T follicular helper cell (primary cell): ENCODE results near the gene HMCN1.
"Not testable (repeated sequence)": the region's sequence is repeated elsewhere in the genome, so short reads cannot be mapped to it uniquely, and the experiment has no call there.

Source experiments
- DNase-seq: peaks from one replicate; pipeline ENCODE4 v3.0.0-alpha.2; 2020; ENCODE audit warnings: low read depth

HMCN1 gene

GRCh38 chr1:186152620-186153239 is 418.5 kb downstream of the HMCN1 start:
- DNase-seq: no peak

DNA sequence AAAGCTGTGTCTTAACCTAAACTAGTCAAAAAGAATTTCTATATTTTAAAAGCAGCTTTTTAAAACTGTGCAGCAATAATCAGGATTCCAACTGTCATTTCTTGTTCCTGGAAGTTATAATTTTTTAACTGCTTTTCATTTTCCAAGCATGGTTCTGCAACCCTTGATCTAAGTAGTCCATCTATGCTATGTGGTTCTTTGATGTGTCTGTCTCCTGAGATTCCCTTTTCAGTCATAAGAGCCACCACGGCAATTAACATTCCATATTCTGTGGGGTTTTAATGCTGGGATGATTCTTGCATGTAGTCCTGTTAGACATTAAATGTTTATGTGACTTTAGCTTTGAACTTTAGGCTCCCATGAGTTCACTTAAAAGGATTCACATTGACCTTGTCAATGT is 420.5 kb downstream of the HMCN1 start:
- no peak for DNase-seq

DNA sequence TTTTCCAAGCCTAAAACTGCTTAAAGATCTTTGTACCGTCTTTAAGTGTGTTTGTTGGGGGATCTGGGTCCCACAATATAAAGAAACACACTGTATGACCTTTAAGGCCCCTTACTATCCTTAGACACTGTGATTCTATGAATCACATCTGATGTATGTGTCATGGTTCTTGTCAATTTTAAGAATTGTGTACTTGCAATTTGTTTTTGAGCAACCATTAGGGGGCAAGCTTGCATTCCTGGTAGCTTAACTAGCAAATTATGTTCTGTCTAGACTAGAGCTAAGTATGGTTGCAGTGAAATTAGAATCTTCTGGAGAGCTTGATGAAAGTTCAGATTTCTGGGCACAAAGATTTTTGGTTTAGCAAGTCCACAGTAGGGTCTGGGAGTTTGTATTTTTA is 421.4 kb downstream of the HMCN1 start:
- no peak for DNase-seq

DNA sequence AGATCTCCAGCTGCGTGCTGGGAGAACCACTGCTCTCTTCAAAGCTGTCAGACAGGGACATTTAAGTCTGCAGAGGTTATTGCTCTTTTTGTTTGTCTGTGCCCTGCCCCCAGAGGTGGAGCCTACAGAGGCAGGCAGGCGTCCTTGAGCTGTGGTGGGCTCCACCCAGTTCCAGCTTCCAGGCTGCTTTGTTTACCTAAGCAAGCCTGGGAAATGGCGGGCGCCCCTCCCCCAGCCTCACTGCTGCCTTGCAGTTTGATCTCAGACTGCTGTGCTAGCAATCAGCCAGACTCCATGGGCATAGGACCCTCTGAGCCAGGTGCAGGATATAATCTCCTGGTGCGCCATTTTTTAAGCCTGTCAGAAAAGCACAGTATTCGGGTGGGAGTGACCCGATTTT is 428.7 kb downstream of the HMCN1 start:
- DNase-seq: not testable (repeated sequence)

DNA sequence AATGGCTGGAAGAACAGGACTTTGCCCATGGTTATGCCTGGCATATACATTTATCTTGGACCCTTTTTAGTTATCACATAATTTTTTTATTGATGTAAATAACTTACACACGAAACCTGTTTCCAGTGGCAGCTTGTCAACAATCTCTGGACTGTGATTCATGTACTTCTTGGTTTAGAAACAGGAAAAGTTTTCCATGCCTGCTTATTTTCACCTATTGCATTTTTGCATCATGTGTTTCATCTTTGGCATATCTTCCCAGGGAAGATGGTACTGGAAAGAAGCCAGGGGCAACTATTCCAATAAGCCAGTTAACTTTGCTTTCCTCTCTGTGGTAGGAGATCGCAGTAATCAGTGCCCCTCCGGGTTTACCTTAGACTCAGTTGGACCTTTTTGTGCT is 430.6 kb downstream of the HMCN1 start:
- DNase-seq: no peak

- no peak for DNase-seq
Observed at GRCh38 chr1:186165303-186165702, 431.1 kb downstream of the HMCN1 start.

- DNase-seq: no peak
Observed at GRCh38 chr1:186167096-186167668, 433.0 kb downstream of the HMCN1 start.

- no peak for DNase-seq
Observed at GRCh38 chr1:186175588-186175987, 441.4 kb downstream of the HMCN1 start.

DNA sequence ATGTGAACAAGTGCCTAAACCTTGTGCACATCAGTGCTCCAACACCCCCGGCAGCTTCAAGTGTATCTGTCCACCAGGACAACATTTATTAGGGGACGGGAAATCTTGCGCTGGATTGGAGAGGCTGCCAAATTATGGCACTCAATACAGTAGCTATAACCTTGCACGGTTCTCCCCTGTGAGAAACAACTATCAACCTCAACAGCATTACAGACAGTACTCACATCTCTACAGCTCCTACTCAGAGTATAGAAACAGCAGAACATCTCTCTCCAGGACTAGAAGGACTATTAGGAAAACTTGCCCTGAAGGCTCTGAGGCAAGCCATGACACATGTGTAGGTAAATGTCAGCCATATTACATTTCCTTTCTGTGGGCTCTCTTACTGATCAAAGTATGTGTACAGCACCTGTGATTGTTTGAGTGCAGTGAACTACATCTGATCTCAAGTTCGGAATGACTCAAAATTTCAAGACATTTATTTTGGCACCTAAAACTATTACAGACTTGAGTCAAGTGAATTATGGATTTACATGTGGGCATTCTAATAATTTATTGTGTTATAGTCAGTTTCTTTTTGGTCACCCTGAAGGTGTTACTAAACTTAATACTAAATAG is 444.3 kb downstream of the HMCN1 start:
- DNase-seq: no peak

DNA sequence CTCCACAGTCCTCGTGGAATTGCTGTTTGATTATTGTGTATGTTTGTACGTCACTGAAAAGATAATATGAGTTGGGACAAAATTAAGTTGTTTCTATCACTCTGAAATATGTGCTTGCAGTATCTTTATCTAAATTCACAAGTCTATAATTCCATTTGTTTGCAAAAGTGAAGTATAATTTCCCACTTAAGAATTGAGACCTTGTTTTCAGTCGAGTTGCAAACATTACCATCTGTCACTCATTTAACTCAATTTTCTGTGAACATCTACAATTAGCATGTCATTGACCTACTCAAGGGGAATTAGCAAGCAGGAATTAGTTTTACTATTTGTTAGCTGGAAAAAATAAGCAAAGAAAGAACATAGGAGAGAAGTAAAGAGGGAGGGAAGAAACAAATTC is 445.0 kb downstream of the HMCN1 start:
- DNase-seq: no peak

DNA sequence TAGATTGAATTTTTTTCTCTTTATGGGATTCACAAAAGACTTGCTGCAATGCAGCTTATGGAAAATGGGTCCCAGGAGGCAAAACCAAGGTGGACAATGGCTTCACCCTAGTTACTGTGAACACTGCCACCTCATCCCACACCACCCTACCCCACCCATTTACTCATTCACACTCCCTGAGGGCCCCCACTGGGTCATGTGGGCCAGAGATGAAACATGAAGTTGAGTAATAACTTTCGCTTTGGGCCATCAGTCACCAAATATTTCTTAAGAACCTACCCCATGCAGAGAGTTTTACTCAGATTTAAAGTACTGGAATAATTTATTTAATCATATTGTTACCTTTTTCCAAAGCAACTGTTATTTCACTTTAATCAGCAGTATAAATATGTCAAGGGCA is 449.0 kb downstream of the HMCN1 start:
- no peak for DNase-seq

DNA sequence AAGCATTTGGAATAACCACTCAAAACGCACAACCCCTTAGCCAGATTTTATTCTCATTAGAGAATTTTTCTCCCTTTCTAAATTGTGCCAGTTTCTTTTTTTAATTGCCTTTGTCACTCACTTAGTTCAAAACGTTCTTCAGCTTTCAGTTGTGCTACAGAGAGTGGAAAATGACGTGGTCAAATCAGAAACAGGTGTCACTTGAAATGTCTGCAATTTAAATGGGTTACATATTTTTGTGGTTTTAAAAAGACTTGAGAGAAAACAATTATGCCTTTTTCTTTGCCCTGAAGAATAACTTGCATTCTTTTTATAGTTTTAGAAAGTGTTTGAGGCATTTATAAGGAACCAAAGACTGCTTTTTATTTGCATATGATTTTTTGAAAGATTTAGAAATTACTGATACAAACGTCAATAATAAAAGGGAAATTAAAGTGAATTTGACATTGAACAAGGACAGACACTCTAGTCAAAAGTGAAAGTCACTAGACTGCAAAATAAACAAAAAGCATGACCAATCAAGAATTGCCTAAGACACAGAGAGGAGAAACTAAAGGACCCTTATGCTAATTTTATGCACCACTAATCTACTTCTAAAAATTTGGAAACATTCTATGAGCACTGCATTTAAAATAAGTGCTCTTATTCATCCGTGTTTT is 449.9 kb downstream of the HMCN1 start:
- no peak for DNase-seq

- not testable (repeated sequence) for DNase-seq
Observed at GRCh38 chr1:186186251-186186650, 452.1 kb downstream of the HMCN1 start.

- no peak for DNase-seq
Observed at GRCh38 chr1:186187601-186188000, 453.4 kb downstream of the HMCN1 start.

- no peak for DNase-seq
Observed at GRCh38 chr1:186188004-186188539, 453.9 kb downstream of the HMCN1 start.

- no peak for DNase-seq
Observed at GRCh38 chr1:186188736-186189135, 454.5 kb downstream of the HMCN1 start.

DNA sequence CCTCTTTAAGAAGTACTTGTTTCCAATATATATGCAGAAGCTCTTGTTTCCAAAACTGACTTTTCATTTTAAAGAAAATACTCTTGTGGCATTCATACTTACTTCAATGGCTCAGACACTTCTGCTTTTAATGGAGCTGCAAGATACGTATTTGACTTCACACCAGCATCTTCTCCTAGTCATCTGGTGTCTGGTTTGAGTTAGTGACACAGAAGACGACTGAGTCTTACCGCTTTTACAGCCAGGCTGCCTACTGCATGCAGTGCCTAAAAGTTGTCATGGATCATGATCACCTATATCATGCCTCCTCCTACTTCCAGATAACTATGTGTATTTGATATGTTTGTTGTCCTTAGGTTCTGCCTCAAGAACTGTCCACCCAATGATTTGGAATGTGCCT is 455.0 kb downstream of the HMCN1 start:
- no peak for DNase-seq

- DNase-seq: no peak
Observed at GRCh38 chr1:186191511-186191910, 457.3 kb downstream of the HMCN1 start.

GRCh38 chr1:186193224-186193623 is 459.0 kb downstream of the HMCN1 start:
- DNase-seq: no peak

GRCh38 chr1:186194107-186194756 is 460.0 kb downstream of the HMCN1 start:
- no peak for DNase-seq

- no peak for DNase-seq
Observed at GRCh38 chr1:186195377-186195931, 461.3 kb downstream of the HMCN1 start.

GRCh38 chr1:186202271-186202764 is 468.1 kb downstream of the HMCN1 start:
- no peak for DNase-seq
